KMS-11 (cell line): ENCODE measurements around the gene VEPH1.
A peak's percentile ranks its signal among the peaks of the same experiment; 100 is the strongest.

ENCODE experiments used
- H2AFZ ChIP-seq: fragments of 200-600 bp; sonication (generic); 2 replicates; pipeline ENCODE4 v1.6.1; 2016; ENCODE audit warnings: antibody characterized with exemption, mixed run types, low read depth
- H3K27ac ChIP-seq: fragments of 200-600 bp; sonication (generic); 2 replicates; pipeline ENCODE4 v1.6.1; 2016; ENCODE audit warnings: mild to moderate bottlenecking, mixed run types
- H3K27me3 ChIP-seq: fragments of 200-600 bp; sonication (generic); 2 replicates; pipeline ENCODE4 v1.6.1; 2017; ENCODE audit warnings: mild to moderate bottlenecking, low read depth, mixed run types, moderate library complexity; ENCODE audit not compliant: insufficient read depth
- H3K36me3 ChIP-seq: fragments of 200-600 bp; sonication (generic); 2 replicates; pipeline ENCODE4 v1.6.1; 2017; ENCODE audit warnings: mild to moderate bottlenecking, mixed run types; ENCODE audit not compliant: insufficient read depth
- H3K4me1 ChIP-seq: fragments of 200-600 bp; sonication (generic); 2 replicates; pipeline ENCODE4 v1.6.1; 2016; ENCODE audit warnings: mild to moderate bottlenecking, low read depth, mixed run types; ENCODE audit not compliant: poor library complexity, severe bottlenecking
- H3K4me2 ChIP-seq: fragments of 200-600 bp; sonication (generic); 2 replicates; pipeline ENCODE4 v1.7.0; 2016; ENCODE audit warnings: mild to moderate bottlenecking, mixed run types
- H3K4me3 ChIP-seq: fragments of 200-600 bp; sonication (generic); IDR thresholded peaks from 2 replicates; pipeline ENCODE4 v1.6.1; 2017; ENCODE audit warnings: low read depth, low read length, mixed read lengths; ENCODE audit not compliant: insufficient read depth
- H3K79me2 ChIP-seq: fragments of 200-600 bp; sonication (generic); 2 replicates; pipeline ENCODE4 v1.6.1; 2016; ENCODE audit warnings: low read depth, mixed run types; ENCODE audit not compliant: insufficient read depth
- H3K9ac ChIP-seq: fragments of 200-600 bp; sonication (generic); 2 replicates; pipeline ENCODE4 v1.6.1; 2016; ENCODE audit warnings: mild to moderate bottlenecking, mixed run types
- H4K20me1 ChIP-seq: fragments of 200-600 bp; sonication (generic); 2 replicates; pipeline ENCODE4 v1.6.1; 2016; ENCODE audit warnings: mild to moderate bottlenecking, mixed run types; ENCODE audit not compliant: insufficient read depth
- TF ChIP-seq, protein P1 (sequence below): fragments of 200-600 bp; sonication (generic); conservative IDR thresholded peaks from 2 replicates; pipeline ENCODE4 v1.6.1; 2017; ENCODE audit warnings: low read depth, mild to moderate bottlenecking, antibody characterized with exemption, low read length, moderate library complexity, mixed read lengths

The VEPH1 gene

DNA sequence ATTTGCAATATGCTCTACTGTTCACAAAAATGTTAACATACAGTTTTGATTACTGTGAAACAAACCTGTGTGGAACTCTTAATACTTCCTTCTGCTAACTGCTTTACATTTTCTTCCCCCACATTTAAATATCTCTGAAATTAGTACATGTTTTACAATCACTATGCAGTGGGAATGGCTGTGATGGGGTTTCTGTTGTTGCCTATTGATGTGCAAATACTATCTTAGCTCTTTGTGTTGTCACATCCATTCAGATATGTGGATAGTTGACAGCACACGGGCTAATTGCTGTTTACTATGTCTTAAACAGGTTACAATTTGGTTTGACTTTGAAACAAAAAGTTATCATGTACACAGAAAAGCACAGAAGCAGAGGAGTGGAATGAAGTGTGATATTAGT lies 247.4 kb downstream of the VEPH1 start:
- no peaks in the 10 kb centered on the region for H4K20me1 ChIP-seq
- H3K4me2 ChIP-seq: no peak overlapping the region
- H2AFZ ChIP-seq: no peak overlapping the region
- no peak overlapping the region for H3K9ac ChIP-seq
- H3K27ac ChIP-seq: no peak overlapping the region
- no peaks in the 10 kb centered on the region for H3K4me1 ChIP-seq
- no peaks in the 10 kb centered on the region for H3K36me3 ChIP-seq
- H3K79me2 ChIP-seq: no peaks in the 10 kb centered on the region
- H3K4me3 ChIP-seq: no peak overlapping the region
- TF ChIP-seq, protein P1, sequence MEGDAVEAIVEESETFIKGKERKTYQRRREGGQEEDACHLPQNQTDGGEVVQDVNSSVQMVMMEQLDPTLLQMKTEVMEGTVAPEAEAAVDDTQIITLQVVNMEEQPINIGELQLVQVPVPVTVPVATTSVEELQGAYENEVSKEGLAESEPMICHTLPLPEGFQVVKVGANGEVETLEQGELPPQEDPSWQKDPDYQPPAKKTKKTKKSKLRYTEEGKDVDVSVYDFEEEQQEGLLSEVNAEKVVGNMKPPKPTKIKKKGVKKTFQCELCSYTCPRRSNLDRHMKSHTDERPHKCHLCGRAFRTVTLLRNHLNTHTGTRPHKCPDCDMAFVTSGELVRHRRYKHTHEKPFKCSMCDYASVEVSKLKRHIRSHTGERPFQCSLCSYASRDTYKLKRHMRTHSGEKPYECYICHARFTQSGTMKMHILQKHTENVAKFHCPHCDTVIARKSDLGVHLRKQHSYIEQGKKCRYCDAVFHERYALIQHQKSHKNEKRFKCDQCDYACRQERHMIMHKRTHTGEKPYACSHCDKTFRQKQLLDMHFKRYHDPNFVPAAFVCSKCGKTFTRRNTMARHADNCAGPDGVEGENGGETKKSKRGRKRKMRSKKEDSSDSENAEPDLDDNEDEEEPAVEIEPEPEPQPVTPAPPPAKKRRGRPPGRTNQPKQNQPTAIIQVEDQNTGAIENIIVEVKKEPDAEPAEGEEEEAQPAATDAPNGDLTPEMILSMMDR: no peak
- H3K27me3 ChIP-seq: no peaks in the 10 kb centered on the region

DNA sequence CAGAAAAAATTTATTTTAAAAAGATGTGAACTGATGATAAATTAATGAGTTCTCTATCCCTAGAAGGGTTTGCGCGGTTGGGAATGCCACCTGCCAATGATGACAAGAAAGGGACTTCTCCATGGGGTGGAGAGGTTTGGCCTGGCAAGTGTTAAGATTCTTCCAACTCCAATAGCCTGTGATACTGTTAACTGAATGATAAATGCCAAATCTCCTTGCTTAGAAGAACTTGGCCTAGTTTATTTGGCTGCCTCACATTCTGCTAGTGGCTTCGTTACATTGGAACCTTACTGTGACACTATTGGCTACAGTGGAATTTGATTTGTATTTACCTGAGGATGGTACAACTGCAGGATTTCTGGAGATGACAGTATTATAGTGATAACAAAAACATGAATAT lies 251.5 kb downstream of the VEPH1 start:
- Histone ChIP-seq H3K27me3 (no peaks in the 10 kb centered on the region), H3K27ac (no peak overlapping the region), H3K79me2 (no peaks in the 10 kb centered on the region), H3K36me3 (no peaks in the 10 kb centered on the region), H3K4me2 (no peak overlapping the region), H3K4me1 (peaks cover 27% of the 10 kb centered on the region), H3K9ac (no peak overlapping the region), H2AFZ (no peak overlapping the region), H4K20me1 (no peaks in the 10 kb centered on the region), H3K4me3 (no peak overlapping the region)
- TF ChIP-seq, protein P1: no peak

DNA sequence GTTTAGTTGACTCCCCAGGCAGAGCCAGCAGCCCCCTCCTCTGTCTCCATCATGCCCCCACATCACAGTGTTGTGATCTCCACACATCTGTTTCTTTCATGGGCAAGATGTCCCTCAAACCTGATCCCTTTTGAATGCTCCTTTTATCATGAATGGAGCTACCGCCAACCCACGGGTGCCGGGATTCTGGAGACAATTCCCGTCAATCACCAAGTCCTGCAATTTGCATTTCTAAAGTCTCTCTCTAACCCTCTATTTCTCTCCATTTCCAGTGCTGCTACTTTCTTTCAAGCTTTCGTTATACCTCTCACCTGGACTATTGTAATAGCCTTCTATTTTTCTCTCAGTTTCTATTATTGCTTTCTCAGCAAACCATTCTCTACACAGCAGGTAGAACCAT lies 253.6 kb downstream of the VEPH1 start:
- H3K4me3 ChIP-seq: no peak overlapping the region

DNA sequence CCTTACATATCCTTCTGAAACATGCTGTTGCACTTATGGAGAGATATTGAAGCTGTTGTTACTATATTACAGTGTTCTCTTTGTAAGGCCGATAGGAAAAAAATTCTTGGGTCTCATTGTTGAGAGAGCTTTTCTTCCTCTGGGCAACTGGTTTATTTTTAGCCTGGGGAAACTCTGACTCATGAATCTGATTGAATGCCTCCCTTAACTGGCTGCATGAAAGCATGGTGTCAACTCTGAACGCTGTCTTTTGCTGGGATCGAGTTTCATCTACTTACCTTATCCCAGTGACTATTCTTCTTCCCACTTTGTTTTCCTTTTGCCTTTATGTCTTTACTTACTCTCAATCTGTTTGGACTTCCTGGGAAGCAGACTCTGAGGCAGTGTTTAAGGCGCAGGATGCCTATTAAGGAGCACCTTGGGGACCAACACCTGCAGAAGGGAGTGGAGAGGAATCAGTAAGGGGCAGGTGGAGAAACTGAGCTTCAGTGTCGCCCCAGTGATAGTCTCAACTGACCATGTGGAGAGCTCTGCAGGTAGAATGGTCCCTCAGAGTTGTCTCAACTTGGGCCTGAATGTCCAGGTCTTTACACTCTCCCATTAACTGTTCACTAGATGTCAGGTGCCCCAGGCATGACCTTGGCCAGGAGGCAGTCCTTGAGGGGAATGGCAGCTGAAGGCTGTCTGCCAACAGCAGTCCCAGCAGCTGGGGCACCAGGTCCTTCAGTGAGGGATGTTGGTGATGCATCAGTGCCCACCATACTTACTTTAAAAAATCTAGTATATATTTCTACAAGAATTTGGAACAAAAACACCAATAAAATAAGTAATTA lies 254.4 kb downstream of the VEPH1 start:
- Histone ChIP-seq H3K36me3 (no peaks in the 10 kb centered on the region), H3K27ac (peak overlapping the region; percentile 66), H3K4me1 (peaks cover 27% of the 10 kb centered on the region), H3K9ac (peak overlapping the region; percentile 36), H2AFZ (peak overlapping the region; percentile 89), H3K27me3 (no peaks in the 10 kb centered on the region), H3K4me2 (peak overlapping the region; percentile 75), H3K4me3 (no peak overlapping the region), H3K79me2 (no peaks in the 10 kb centered on the region), H4K20me1 (no peaks in the 10 kb centered on the region)
- TF ChIP-seq, protein P1: no peak

More for the DNA sequence above, 253.6 kb downstream of the VEPH1 start:
- no peaks in the 10 kb centered on the region for H3K36me3 ChIP-seq
- H3K4me2 ChIP-seq: no peak overlapping the region; the same call in 1 of the 2 replicates
- no peaks in the 10 kb centered on the region for H3K79me2 ChIP-seq
- TF ChIP-seq, protein P1: no peak
- H3K27ac ChIP-seq: no peak overlapping the region
- no peaks in the 10 kb centered on the region for H4K20me1 ChIP-seq
- H3K9ac ChIP-seq: no peak overlapping the region
- H3K4me1 ChIP-seq: peaks cover 27% of the 10 kb centered on the region
- H3K27me3 ChIP-seq: no peaks in the 10 kb centered on the region
- no peak overlapping the region for H2AFZ ChIP-seq
